H1 (cell line): ENCODE data around the gene GOLGA1.

ENCODE experiments used
- BACH1 ChIP-seq: IDR thresholded peaks from 2 replicates; pipeline ENCODE4 v1.6.1; 2012; ENCODE audit warnings: low read length, improper control_type of control experiment
- BCL11A ChIP-seq, 2 experiments: IDR thresholded peaks; one replicate each; pipeline ENCODE4 v1.6.1; 2011; ENCODE audit warnings: low read depth in 2 of 2, low read length in 2 of 2, mild to moderate bottlenecking in 2 of 2
- BRCA1 ChIP-seq: IDR thresholded peaks from 2 replicates; pipeline ENCODE4 v1.6.1; 2012; ENCODE audit warnings: low read depth, low read length, improper control_type of control experiment
- CBX8 ChIP-seq: fragments of 300-800, 300-1000 bp; sonication (generic); IDR thresholded peaks from 2 replicates; pipeline ENCODE4 v1.7.1; 2016; ENCODE audit warnings: low read depth, low read length, borderline replicate concordance
- CTCF ChIP-seq, 3 experiments: IDR thresholded peaks; 1 replicate in 2 of 3; 2 replicates in 1 of 3; pipeline versions ENCODE4 v1.5.1 to v1.6.1; 2011; ENCODE audit warnings: low read length in 3 of 3, mild to moderate bottlenecking in 3 of 3, inconsistent platforms in 2 of 3, low read depth in 1 of 3, moderate library complexity in 1 of 3; ENCODE audit not compliant: insufficient read depth in 1 of 3; ENCODE audit errors: control extremely low read depth in 1 of 3
- FOSL1 ChIP-seq: IDR thresholded peaks from 2 replicates; pipeline ENCODE4 v1.6.1; 2011; ENCODE audit warnings: mild to moderate bottlenecking, low read depth, low read length, moderate library complexity; ENCODE audit not compliant: insufficient read depth
- GABPA ChIP-seq: IDR thresholded peaks from 2 replicates; pipeline ENCODE4 v1.6.1; 2011; ENCODE audit warnings: mild to moderate bottlenecking, low read length, moderate library complexity, borderline replicate concordance; ENCODE audit not compliant: insufficient read depth
- POLR2A ChIP-seq, 2 experiments: IDR thresholded peaks; 1 replicate in 1 of 2; 2 replicates in 1 of 2; pipeline ENCODE4 v1.6.1; 2011; ENCODE audit warnings: low read depth in 2 of 2, low read length in 2 of 2, mild to moderate bottlenecking in 2 of 2; ENCODE audit errors: control extremely low read depth in 1 of 2

GRCh38 chr9:124849801-124850200 lies 91.1 kb downstream of the GOLGA1 start:
- TF ChIP-seq BCL11A (IDR thresholded peaks at IDR 0.05; ENCODE audit: low read depth in 2 of 2, low read length in 2 of 2) (no peak), BACH1 (no peak), POLR2A (IDR thresholded peaks at IDR 0.05; ENCODE audit: control extremely low read depth in 1 of 2, low read depth in 2 of 2, low read length in 2 of 2) (no peak), CTCF (IDR thresholded peaks at IDR 0.05; ENCODE audit: control extremely low read depth in 1 of 3, insufficient read depth in 1 of 3, low read depth in 1 of 3, low read length in 3 of 3) (no peak), FOSL1 (no peak), BRCA1 (no peak), CBX8 (no peak), GABPA (no peak)
